AG04450 (cell line): ENCODE measurements around the gene RGPD4. TPM values are rescaled to one million over a fixed set of nuclear protein-coding genes. Genes with fewer than 3 reads are reported as not detected.

ENCODE experiments used
- CTCF ChIA-PET: fragments of 300-600, 350-600 bp; formaldehyde crosslinking; extraction: SDS; loops from one replicate; lab custom pipeline; 2022; ENCODE audit warnings: antibody characterized with exemption, inconsistent platforms; lab: Charles Lee
- POLR2A ChIA-PET: fragments of 350-600 bp; formaldehyde crosslinking; extraction: SDS; loops from one replicate; lab custom pipeline; 2021; ENCODE audit warnings: antibody characterized with exemption, inconsistent platforms; lab: Yijun Ruan, JAX
- DNase-seq: peaks from one replicate; pipeline ENCODE4 v3.0.0-alpha.2; 2011; ENCODE audit warnings: low read depth, low spot score
- H3K27ac ChIP-seq: one replicate; pipeline ENCODE4 v1.5.1; 2012; ENCODE audit warnings: low read depth, low read length, control low read depth
- H3K27me3 ChIP-seq: one replicate; pipeline ENCODE4 v1.6.0; 2012; ENCODE audit warnings: low read length; ENCODE audit not compliant: control insufficient read depth, insufficient read depth
- H3K4me3 ChIP-seq: 2 replicates; pipeline ENCODE4 v1.5.1; 2011; ENCODE audit warnings: mild to moderate bottlenecking, low read depth, low read length, control low read depth
- H3K9me3 ChIP-seq: 2 replicates; pipeline ENCODE4 v1.5.1; 2012; ENCODE audit warnings: low read length; ENCODE audit not compliant: control insufficient read depth, insufficient read depth
- polyA plus RNA-seq: library from polyadenylated mRNA; depleted of rRNA; stranded (reverse); fragments of >200 nt; gene quantifications from 2 replicates; pipeline ENCODE4 v1.2.3, GENCODE V29; 2011
- TF ChIP-seq, protein P1 (sequence below): IDR thresholded peaks from 2 replicates; pipeline ENCODE4 v1.5.1; 2011; ENCODE audit warnings: low read depth, low read length, control low read depth, inconsistent platforms

RGPD4 gene
- polyA plus RNA-seq, 1 experiment: not detected

DNA sequence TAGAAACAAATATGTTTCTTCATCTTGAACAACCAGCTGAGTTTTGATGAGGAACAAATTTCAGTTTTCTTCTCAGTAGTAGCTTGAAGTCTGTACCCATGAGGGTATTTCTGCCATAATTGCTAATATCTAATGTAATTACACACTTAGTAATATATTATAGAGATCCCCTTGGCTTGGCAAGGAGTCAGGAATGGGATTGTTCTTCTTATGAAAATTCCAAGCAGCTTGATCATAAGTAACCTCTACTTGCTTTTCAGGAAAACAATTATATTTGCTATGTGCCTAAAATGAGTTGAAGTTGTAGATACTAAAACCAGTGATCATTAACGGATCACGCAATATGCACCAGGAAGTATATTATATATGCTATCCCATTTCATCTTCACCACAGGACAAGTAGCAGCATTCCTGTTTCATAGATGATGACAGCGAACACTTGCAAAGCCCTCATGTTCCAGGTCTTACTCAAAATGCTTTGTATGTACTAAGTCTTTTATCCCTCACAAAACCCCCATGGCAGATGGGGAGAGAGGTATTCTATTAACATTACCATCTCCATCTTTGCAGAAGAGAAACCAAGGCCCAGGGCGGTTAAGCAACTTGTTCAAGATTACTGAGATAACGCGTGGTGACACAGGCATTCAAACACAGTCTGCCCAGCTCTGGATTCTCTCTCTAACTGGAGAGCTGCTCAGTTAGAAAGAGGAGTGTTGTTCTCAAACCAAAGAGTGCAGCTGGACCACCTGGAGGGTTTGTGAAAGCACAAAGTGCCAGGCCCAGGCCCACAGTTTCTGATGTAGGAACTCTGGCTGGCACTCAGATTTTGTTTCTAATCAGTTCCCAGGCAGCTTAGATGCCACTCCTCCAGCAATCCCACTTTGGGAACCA, 21.8 kb upstream of the RGPD4 start:
- ChIA-PET CTCF (no interaction called here), POLR2A (no interaction called here)
- Histone ChIP-seq H3K4me3 (no peak overlapping the region), H3K27ac (no peak overlapping the region), H3K27me3 (no peaks in the 10 kb centered on the region), H3K9me3 (no peaks in the 10 kb centered on the region)
- TF ChIP-seq, protein P1, sequence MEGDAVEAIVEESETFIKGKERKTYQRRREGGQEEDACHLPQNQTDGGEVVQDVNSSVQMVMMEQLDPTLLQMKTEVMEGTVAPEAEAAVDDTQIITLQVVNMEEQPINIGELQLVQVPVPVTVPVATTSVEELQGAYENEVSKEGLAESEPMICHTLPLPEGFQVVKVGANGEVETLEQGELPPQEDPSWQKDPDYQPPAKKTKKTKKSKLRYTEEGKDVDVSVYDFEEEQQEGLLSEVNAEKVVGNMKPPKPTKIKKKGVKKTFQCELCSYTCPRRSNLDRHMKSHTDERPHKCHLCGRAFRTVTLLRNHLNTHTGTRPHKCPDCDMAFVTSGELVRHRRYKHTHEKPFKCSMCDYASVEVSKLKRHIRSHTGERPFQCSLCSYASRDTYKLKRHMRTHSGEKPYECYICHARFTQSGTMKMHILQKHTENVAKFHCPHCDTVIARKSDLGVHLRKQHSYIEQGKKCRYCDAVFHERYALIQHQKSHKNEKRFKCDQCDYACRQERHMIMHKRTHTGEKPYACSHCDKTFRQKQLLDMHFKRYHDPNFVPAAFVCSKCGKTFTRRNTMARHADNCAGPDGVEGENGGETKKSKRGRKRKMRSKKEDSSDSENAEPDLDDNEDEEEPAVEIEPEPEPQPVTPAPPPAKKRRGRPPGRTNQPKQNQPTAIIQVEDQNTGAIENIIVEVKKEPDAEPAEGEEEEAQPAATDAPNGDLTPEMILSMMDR: no peak
- no peak for DNase-seq

DNA sequence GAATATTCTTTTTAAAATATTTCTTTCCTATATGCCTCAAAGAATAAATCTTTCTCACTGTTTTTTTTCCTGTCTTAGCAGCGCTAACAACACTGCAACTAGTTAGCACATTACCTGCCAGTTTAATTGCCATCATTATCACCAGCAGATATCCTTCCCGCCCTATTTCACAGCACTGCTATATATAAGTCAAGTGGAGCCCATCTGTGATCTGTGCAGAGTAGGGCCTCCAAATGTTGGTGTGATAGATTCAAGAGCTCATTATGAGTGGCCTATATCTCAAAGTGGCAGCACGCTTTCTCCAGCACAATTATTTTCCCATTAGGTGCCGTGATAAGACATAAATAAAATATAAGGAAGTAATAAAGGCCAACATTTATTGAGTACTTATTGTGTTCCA, 19.8 kb upstream of the RGPD4 start:
- ChIA-PET POLR2A (no interaction called here), CTCF (no interaction called here)
- Histone ChIP-seq H3K4me3 (no peak overlapping the region), H3K27me3 (no peaks in the 10 kb centered on the region), H3K27ac (no peak overlapping the region), H3K9me3 (no peaks in the 10 kb centered on the region)
- DNase-seq: no peak
- TF ChIP-seq, protein P1: no peak

DNA sequence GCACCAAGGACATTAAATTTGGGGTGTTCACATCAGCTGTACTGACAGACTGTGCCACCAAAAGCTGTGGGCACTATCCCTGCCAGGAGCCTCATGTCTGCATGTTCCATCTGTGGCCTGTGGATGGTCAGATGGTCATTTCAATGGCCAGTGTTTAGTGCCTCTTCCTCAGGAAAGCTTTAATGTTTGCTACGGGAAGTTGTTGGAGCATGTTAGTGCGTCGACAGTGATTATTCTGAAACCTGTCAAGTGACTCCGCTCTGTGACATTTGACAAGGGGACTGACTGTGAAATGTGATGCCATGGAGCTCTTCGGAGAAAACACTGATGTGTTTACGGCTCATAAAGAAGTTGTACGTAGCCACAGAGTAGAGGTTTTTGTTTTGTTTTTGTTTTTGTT, 18.7 kb upstream of the RGPD4 start:
- ChIA-PET CTCF (no interaction called here), POLR2A (no interaction called here)

DNA sequence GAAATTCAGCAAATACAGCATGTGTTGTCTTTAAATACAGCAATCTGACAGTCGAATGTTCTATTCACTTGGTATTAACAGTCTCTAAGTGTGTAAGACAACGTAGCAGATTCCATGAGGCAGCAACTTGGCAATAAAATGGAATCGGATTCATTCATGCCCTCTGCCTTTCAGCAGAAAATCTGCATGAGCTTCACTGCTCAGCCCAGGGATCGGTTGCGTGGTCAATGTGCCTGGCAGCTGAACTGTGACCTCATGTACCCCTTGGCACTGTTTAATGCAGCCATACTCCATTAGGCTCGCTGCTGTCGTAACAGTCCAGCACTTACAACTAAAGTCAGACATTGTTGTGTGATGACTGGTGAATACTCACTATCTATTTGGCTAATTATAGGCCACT, 17.7 kb upstream of the RGPD4 start:
- H3K27me3 ChIP-seq: no peaks in the 10 kb centered on the region
- POLR2A ChIA-PET: no interaction called here
- H3K4me3 ChIP-seq: no peak overlapping the region
- H3K9me3 ChIP-seq: no peaks in the 10 kb centered on the region
- TF ChIP-seq, protein P1: no peak
- no peak for DNase-seq
- CTCF ChIA-PET: no interaction called here
- no peak overlapping the region for H3K27ac ChIP-seq

More for the DNA sequence above, 18.7 kb upstream of the RGPD4 start:
- no peak overlapping the region for H3K4me3 ChIP-seq
- no peaks in the 10 kb centered on the region for H3K9me3 ChIP-seq
- TF ChIP-seq, protein P1: no peak
- no peak overlapping the region for H3K27ac ChIP-seq
- H3K27me3 ChIP-seq: no peaks in the 10 kb centered on the region
- no peak for DNase-seq

DNA sequence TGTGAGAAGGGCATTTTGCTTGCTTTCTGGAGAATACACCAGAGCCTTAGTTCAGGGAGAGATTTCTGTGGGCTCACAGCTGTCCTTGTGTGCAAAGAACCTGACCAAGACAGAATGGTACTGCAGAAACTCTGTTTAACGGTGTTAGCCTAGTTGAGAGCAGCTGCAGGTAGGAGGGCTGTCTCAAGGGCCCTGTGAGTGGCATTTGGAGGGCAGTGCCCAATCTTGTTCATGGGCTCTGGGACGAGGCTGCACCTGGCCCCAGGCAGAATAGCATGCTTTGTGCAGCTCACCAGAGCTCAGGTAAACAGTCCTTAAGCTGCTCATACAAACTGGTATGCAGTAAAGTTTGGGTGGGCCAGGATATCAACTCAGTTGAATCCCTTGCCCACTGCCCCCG, 16.9 kb upstream of the RGPD4 start:
- H3K9me3 ChIP-seq: no peaks in the 10 kb centered on the region
- H3K27me3 ChIP-seq: no peaks in the 10 kb centered on the region

More for the DNA sequence above, 16.9 kb upstream of the RGPD4 start:
- ChIA-PET POLR2A (no interaction called here), CTCF (no interaction called here)
- H3K4me3 ChIP-seq: no peak overlapping the region
- TF ChIP-seq, protein P1: no peak
- H3K27ac ChIP-seq: no peak overlapping the region
- no peak for DNase-seq
